Retinal pigment epithelial cell (primary cell): Measurements from ENCODE around the gene OSM.

Experiments
- DNase-seq: peaks from one replicate; pipeline ENCODE4 v3.0.0-alpha.2; 2010; ENCODE audit warnings: low read depth
- H3K4me3 ChIP-seq: 2 replicates; pipeline ENCODE4 v1.5.1; 2011; ENCODE audit warnings: mild to moderate bottlenecking, low read length, control low read depth, moderate library complexity
- CTCF ChIP-seq: conservative IDR thresholded peaks from 2 replicates; pipeline ENCODE4 v1.5.1; 2011; ENCODE audit warnings: low read depth, low read length, control low read depth, inconsistent platforms

Gene OSM

GRCh38 chr22:30277547-30278344 lies 11.1 kb upstream of the OSM start:
- H3K4me3 ChIP-seq, result no peak overlapping the region
- peak; percentile 62 for DNase-seq
- TF ChIP-seq CTCF, result no peak

- TF ChIP-seq CTCF, result no peak
- no peak overlapping the region for H3K4me3 ChIP-seq
- no peak for DNase-seq
Observed at GRCh38 chr22:30276039-30276438, 9.4 kb upstream of the OSM start.

GRCh38 chr22:30275625-30276024 lies 9.0 kb upstream of the OSM start:
- no peak overlapping the region for H3K4me3 ChIP-seq
- DNase-seq, result no peak
- TF ChIP-seq CTCF, result no peak

GRCh38 chr22:30274437-30274812 lies 7.8 kb upstream of the OSM start:
- H3K4me3 ChIP-seq, result no peak overlapping the region
- TF ChIP-seq CTCF, result no peak
- DNase-seq, result no peak

- no peak for TF ChIP-seq CTCF
- no peak for DNase-seq
- no peak overlapping the region for H3K4me3 ChIP-seq
Observed at GRCh38 chr22:30273711-30274436, 7.2 kb upstream of the OSM start.

GRCh38 chr22:30272781-30273601 lies 6.3 kb upstream of the OSM start:
- no peak for DNase-seq
- TF ChIP-seq CTCF, result no peak
- no peak overlapping the region for H3K4me3 ChIP-seq
